H1 (cell line): ENCODE results near the gene RUFY4. TPM values are rescaled to one million over a fixed set of nuclear protein-coding genes. Genes with fewer than 3 reads are reported as not detected.

ENCODE experiments used
- CTCF ChIA-PET: fragments of 300-600 bp; sonication (Branson Sonifier 250); formaldehyde crosslinking; loops from one replicate; lab custom pipeline; 2021; ENCODE audit not compliant: partially characterized antibody; lab: Charles Lee
- POLR2A ChIA-PET: fragments of 300-600 bp; sonication (Branson Sonifier 250); formaldehyde crosslinking; loops from one replicate; lab custom pipeline; 2021; ENCODE audit warnings: inconsistent platforms; ENCODE audit not compliant: partially characterized antibody; lab: Charles Lee
- DNase-seq, 2 experiments: peaks; one replicate each; pipeline versions ENCODE4 v3.0.0 to v3.0.0-alpha.2; 2010 to 2022; ENCODE audit warnings: low spot score in 2 of 2, low read depth in 1 of 2, mixed read lengths in 1 of 2
- FAIRE-seq: peaks from 2 replicates; lab custom pipeline; 2011; peaks lifted over from hg19 to GRCh38; lab: Jason Lieb, UNC
- H2AFZ ChIP-seq: 2 replicates; pipeline ENCODE4 v1.8.1; 2012; ENCODE audit warnings: low read length, inconsistent platforms
- H2AK5ac ChIP-seq: 2 replicates; pipeline ENCODE4 v1.6.1; 2013; ENCODE audit warnings: low read depth, low read length
- H2BK120ac ChIP-seq: replicated peaks from 2 replicates; pipeline ENCODE3; 2013; ENCODE audit warnings: low read depth, low read length, inconsistent platforms
- H2BK12ac ChIP-seq: 2 replicates; pipeline ENCODE4 v1.6.1; 2013; ENCODE audit warnings: low read depth, low read length
- H2BK15ac ChIP-seq: 2 replicates; pipeline ENCODE4 v1.6.1; 2013; ENCODE audit warnings: low read length
- H2BK20ac ChIP-seq: 2 replicates; pipeline ENCODE4 v1.6.1; 2013; ENCODE audit warnings: low read length
- H2BK5ac ChIP-seq: 2 replicates; pipeline ENCODE4 v1.6.1; 2013; ENCODE audit warnings: low read depth, low read length
- H3K14ac ChIP-seq: 2 replicates; pipeline ENCODE4 v1.6.1; 2013; ENCODE audit warnings: inconsistent platforms; ENCODE audit not compliant: insufficient read length
- H3K18ac ChIP-seq: 2 replicates; pipeline ENCODE4 v1.6.1; 2013; ENCODE audit warnings: low read length; ENCODE audit errors: extremely low read depth
- H3K23ac ChIP-seq: 2 replicates; pipeline ENCODE4 v1.6.1; 2013; ENCODE audit warnings: inconsistent platforms; ENCODE audit not compliant: insufficient read length
- H3K23me2 ChIP-seq: 2 replicates; pipeline ENCODE4 v1.6.1; 2013; ENCODE audit warnings: low read depth, low read length
- H3K27ac ChIP-seq: 2 replicates; pipeline ENCODE4 v1.6.1; 2011; ENCODE audit warnings: low read depth, low read length, inconsistent platforms
- H3K27me3 ChIP-seq, 4 experiments: replicated peaks in 1 of 4; 1 replicate in 1 of 4; 2 replicates in 3 of 4; pipeline versions ENCODE4 v1.6.1 to v1.8.1; 2011 to 2013; ENCODE audit warnings: low read length in 3 of 4, mild to moderate bottlenecking in 3 of 4, inconsistent platforms in 2 of 4, mixed read lengths in 2 of 4, moderate library complexity in 1 of 4; ENCODE audit not compliant: control insufficient read depth in 3 of 4, insufficient read depth in 3 of 4; ENCODE audit errors: extremely low read depth in 1 of 4
- H3K36me3 ChIP-seq, 4 experiments: 2 replicates each; pipeline versions ENCODE4 v1.6.1 to v1.8.1; 2011 to 2013; ENCODE audit warnings: mild to moderate bottlenecking in 4 of 4, low read length in 3 of 4, moderate library complexity in 2 of 4, control low read depth in 1 of 4, inconsistent platforms in 1 of 4; ENCODE audit not compliant: insufficient read depth in 4 of 4, control insufficient read depth in 2 of 4
- H3K4ac ChIP-seq: replicated peaks from 2 replicates; pipeline ENCODE3; 2013; ENCODE audit warnings: low read length, low read depth, mixed read lengths, inconsistent platforms; ENCODE audit not compliant: insufficient read length
- H3K4me1 ChIP-seq, 4 experiments: replicated peaks in 1 of 4; 1 replicate in 1 of 4; 2 replicates in 3 of 4; pipeline versions ENCODE4 v1.6.1 to v1.8.1; 2011 to 2013; ENCODE audit warnings: low read length in 3 of 4, inconsistent platforms in 2 of 4, mixed read lengths in 1 of 4; ENCODE audit not compliant: insufficient read depth in 4 of 4, control insufficient read depth in 3 of 4
- H3K4me2 ChIP-seq, 2 experiments: 2 replicates each; pipeline versions ENCODE4 v1.6.1 to v1.8.1; 2011 to 2013; ENCODE audit warnings: low read depth in 2 of 2, low read length in 2 of 2, control low read depth in 1 of 2, inconsistent platforms in 1 of 2, mild to moderate bottlenecking in 1 of 2; ENCODE audit not compliant: insufficient read depth in 1 of 2
- H3K4me3 ChIP-seq, 4 experiments: fragments of 200-600, 300-600 bp in 1 of 4; sonication (generic), shearing (Covaris generic), sonication (Bioruptor Twin) in 1 of 4; 2 replicates each; pipeline versions ENCODE4 v1.5.1 to v1.8.1; 2011 to 2016; ENCODE audit warnings: low read length in 4 of 4, low read depth in 3 of 4, control low read depth in 2 of 4, inconsistent platforms in 2 of 4, mild to moderate bottlenecking in 2 of 4, mixed read lengths in 1 of 4, moderate library complexity in 1 of 4; ENCODE audit not compliant: insufficient read depth in 2 of 4; ENCODE audit errors: extremely low read depth in 1 of 4
- H3K56ac ChIP-seq: replicated peaks from 2 replicates; pipeline ENCODE3; 2013; ENCODE audit warnings: low read depth, mild to moderate bottlenecking, mixed read lengths, low read length, inconsistent platforms; ENCODE audit not compliant: insufficient read length
- H3K79me1 ChIP-seq: 2 replicates; pipeline ENCODE4 v1.6.1; 2013; ENCODE audit warnings: low read depth, low read length, control low read depth
- H3K79me2 ChIP-seq, 2 experiments: 2 replicates each; pipeline versions ENCODE4 v1.6.1 to v1.8.1; 2012 to 2013; ENCODE audit warnings: low read length in 2 of 2, mild to moderate bottlenecking in 2 of 2, inconsistent platforms in 1 of 2; ENCODE audit not compliant: insufficient read depth in 2 of 2, control insufficient read depth in 1 of 2
- H3K9ac ChIP-seq, 4 experiments: replicated peaks in 1 of 4; 1 replicate in 1 of 4; 2 replicates in 3 of 4; pipeline versions ENCODE4 v1.6.1 to v1.8.1; 2011 to 2013; ENCODE audit warnings: low read depth in 3 of 4, low read length in 3 of 4, control low read depth in 2 of 4, mild to moderate bottlenecking in 2 of 4, moderate library complexity in 2 of 4, inconsistent platforms in 1 of 4; ENCODE audit errors: extremely low read depth in 1 of 4
- H3K9me3 ChIP-seq, 2 experiments: 2 replicates each; pipeline versions ENCODE4 v1.6.1 to v1.8.1; 2012 to 2013; ENCODE audit warnings: mild to moderate bottlenecking in 2 of 2, moderate library complexity in 2 of 2, control low read depth in 1 of 2, inconsistent platforms in 1 of 2, low read depth in 1 of 2, low read length in 1 of 2, mixed read lengths in 1 of 2; ENCODE audit not compliant: insufficient read depth in 2 of 2
- H4K20me1 ChIP-seq, 2 experiments: replicated peaks in 1 of 2; 2 replicates each; pipeline versions ENCODE3 to v1.8.1; 2011 to 2013; ENCODE audit warnings: inconsistent platforms in 2 of 2, low read length in 2 of 2, mild to moderate bottlenecking in 1 of 2; ENCODE audit not compliant: insufficient read depth in 2 of 2, control insufficient read depth in 1 of 2
- H4K5ac ChIP-seq: 2 replicates; pipeline ENCODE4 v1.6.1; 2013; ENCODE audit warnings: low read length, low read depth, mixed read lengths, inconsistent platforms; ENCODE audit not compliant: insufficient read length
- H4K8ac ChIP-seq: 2 replicates; pipeline ENCODE4 v1.8.0; 2013; ENCODE audit warnings: mild to moderate bottlenecking, moderate library complexity, low read length, inconsistent platforms; ENCODE audit not compliant: insufficient read depth; ENCODE audit errors: extremely low read depth
- H4K91ac ChIP-seq: replicated peaks from 2 replicates; pipeline ENCODE3; 2013; ENCODE audit warnings: low read length, mixed read lengths, inconsistent platforms; ENCODE audit not compliant: insufficient read length
- BACH1 ChIP-seq: IDR thresholded peaks from 2 replicates; pipeline ENCODE4 v1.6.1; 2012; ENCODE audit warnings: low read length, improper control_type of control experiment
- BCL11A ChIP-seq, 2 experiments: IDR thresholded peaks; one replicate each; pipeline ENCODE4 v1.6.1; 2011; ENCODE audit warnings: low read depth in 2 of 2, low read length in 2 of 2, mild to moderate bottlenecking in 2 of 2
- CEBPB ChIP-seq: IDR thresholded peaks from 2 replicates; pipeline ENCODE4 v1.6.1; 2012; ENCODE audit warnings: low read depth, low read length
- GABPA ChIP-seq: IDR thresholded peaks from 2 replicates; pipeline ENCODE4 v1.6.1; 2011; ENCODE audit warnings: mild to moderate bottlenecking, low read length, moderate library complexity, borderline replicate concordance; ENCODE audit not compliant: insufficient read depth
- HDAC6 ChIP-seq: IDR thresholded peaks from one replicate; pipeline ENCODE4 v1.7.1; 2012; ENCODE audit warnings: low read depth, mild to moderate bottlenecking, inconsistent platforms, low read length, moderate library complexity
- JUND ChIP-seq: IDR thresholded peaks from 2 replicates; pipeline ENCODE4 v1.6.1; 2011; ENCODE audit warnings: mild to moderate bottlenecking, improper control_type of control experiment, low read length
- NANOG ChIP-seq: IDR thresholded peaks from 2 replicates; pipeline ENCODE4 v1.6.1; 2011; ENCODE audit warnings: low read length, low read depth, mild to moderate bottlenecking, inconsistent platforms; ENCODE audit not compliant: insufficient read depth, poor library complexity, severe bottlenecking
- NRF1 ChIP-seq: IDR thresholded peaks from 2 replicates; pipeline ENCODE4 v1.6.1; 2011; ENCODE audit warnings: mild to moderate bottlenecking, low read depth, low read length, improper control_type of control experiment
- PHF8 ChIP-seq: fragments of 200-600 bp; sonication (generic); conservative IDR thresholded peaks from 2 replicates; pipeline ENCODE4 v1.7.1; 2012; ENCODE audit warnings: low read depth, mild to moderate bottlenecking, inconsistent platforms, low read length, moderate library complexity
- RBBP5 ChIP-seq: IDR thresholded peaks from 2 replicates; pipeline ENCODE4 v1.7.1; 2012; ENCODE audit warnings: low read depth, mild to moderate bottlenecking, inconsistent platforms, low read length, moderate library complexity, borderline replicate concordance
- SP2 ChIP-seq: IDR thresholded peaks from 2 replicates; pipeline ENCODE4 v1.6.1; 2012; ENCODE audit warnings: mild to moderate bottlenecking, low read length, inconsistent platforms
- WGBS, 2 experiments: shearing (Covaris generic) in 1 of 2; methylation state at CpG; one replicate each; pipeline versions ENCODE4 v1.1.6 to v1.1.7; 2013 to 2015; ENCODE audit warnings: low lambda C conversion rate in 2 of 2, mixed read lengths in 2 of 2, inconsistent platforms in 1 of 2, low coverage in 1 of 2, missing lambda C conversion rate in 1 of 2; ENCODE audit not compliant: insufficient replicate concordance in 2 of 2, insufficient coverage in 1 of 2, insufficient read length in 1 of 2; ENCODE audit errors: extremely low coverage in 1 of 2, missing lambda C conversion rate in 1 of 2; 5-methylcytosine and 5-hydroxymethylcytosine counted together
- polyA plus RNA-seq, 7 experiments: library from polyadenylated mRNA; depleted of rRNA in 3 of 7; stranded (reverse) in 5 of 7; unstranded in 2 of 7; fragments of >200 nt in 5 of 7; fragments of 200-250 nt in 2 of 7; gene quantifications; 1 replicate in 5 of 7; 2 replicates in 1 of 7; 4 replicates in 1 of 7; pipeline versions ENCODE4 v1.2.1 to v1.2.3, GENCODE V29; 2011 to 2013; ENCODE audit warnings: missing spikeins in 2 of 7, mixed read lengths in 2 of 7
- total RNA-seq: library from RNA; stranded (reverse); fragmentation: NEBNext Ultra II Directional; extraction: Animal tissue kit (Norgen Biotek cat#: 25700); gene quantifications from 2 replicates; pipeline ENCODE4 v1.2.1, GENCODE V29; 2021

RUFY4 gene
- total and polyA plus RNA-seq, 2 of the 8 experiments (the other 6 are each of a cell fraction or from before 2014, with no cell fraction given), result 0.32 to 0.38 TPM

- FAIRE-seq, result no peak
- Histone ChIP-seq H2BK15ac (no peak overlapping the region), H3K27me3 (no peaks in the 10 kb centered on the region), H3K9me3 (no peaks in the 10 kb centered on the region), H2BK5ac (no peak overlapping the region), H3K14ac (no peak overlapping the region), H4K20me1 (no peaks in the 10 kb centered on the region), H3K27ac (no peak overlapping the region), H3K79me1 (no peaks in the 10 kb centered on the region; the same call in 1 of the 2 replicates), H3K23me2 (no peaks in the 10 kb centered on the region), H2AK5ac (no peak overlapping the region), H3K56ac (no peak overlapping the region), H4K8ac (no peak overlapping the region), H3K36me3 (no peaks in the 10 kb centered on the region), H3K18ac (no peak overlapping the region), H4K5ac (no peak overlapping the region), H3K79me2 (no peaks in the 10 kb centered on the region), H2BK120ac (no peak overlapping the region), H3K23ac (no peak overlapping the region), H2AFZ (no peak overlapping the region), H3K4ac (no peak overlapping the region), H2BK12ac (no peak overlapping the region), H3K4me2 (no peak overlapping the region), H4K91ac (no peak overlapping the region), H3K4me1 (peaks cover 0 to 13% (median 6%) of the 10 kb centered on the region in 4 experiments; a peak in 6 of 7 replicates), H2BK20ac (no peak overlapping the region), H3K9ac (no peak overlapping the region), H3K4me3 (no peak overlapping the region)
- DNase-seq, result no peak
- ChIA-PET CTCF (interaction anchor here (1.0 to 1.7 kb wide), 4 partner anchors 9 to 235 kb away, joined by 3 to 4 read pairs (median 4); no protein-coding TSS in a partner anchor), POLR2A (interaction anchor here (1.2 kb wide), 1 partner anchor 9 kb away, joined by 3 read pairs; no protein-coding TSS in a partner anchor)
- WGBS, 2 experiments, result 83% methylated on average over 5 of the region's 5 CpGs; no CpG with 5 or more reads in 1 of the 2 experiments
- TF ChIP-seq NRF1, result no peak
- no peak for TF ChIP-seq BCL11A (IDR thresholded peaks at IDR 0.05; ENCODE audit: low read depth in 2 of 2, low read length in 2 of 2)
- TF ChIP-seq BACH1, result no peak
- TF ChIP-seq PHF8, result no peak
- no peak for TF ChIP-seq NANOG
- TF ChIP-seq CEBPB, result no peak
- TF ChIP-seq JUND, result no peak
- no peak for TF ChIP-seq RBBP5
- TF ChIP-seq GABPA, result no peak
- TF ChIP-seq HDAC6, result no peak
- no peak for TF ChIP-seq SP2
Measured at GRCh38 chr2:218020281-218020680, 48.8 kb upstream of the RUFY4 start.
